Iris pigment epithelial cell (primary cell): Measurements from ENCODE around the gene NR2C2.
"Not testable (repeated sequence)": the region's sequence is repeated elsewhere in the genome, so short reads cannot be mapped to it uniquely, and the experiment has no call there.

ENCODE experiments used
- DNase-seq: peaks from one replicate; pipeline ENCODE4 v3.0.0-alpha.2; 2011; ENCODE audit warnings: low read depth

NR2C2 gene

DNA sequence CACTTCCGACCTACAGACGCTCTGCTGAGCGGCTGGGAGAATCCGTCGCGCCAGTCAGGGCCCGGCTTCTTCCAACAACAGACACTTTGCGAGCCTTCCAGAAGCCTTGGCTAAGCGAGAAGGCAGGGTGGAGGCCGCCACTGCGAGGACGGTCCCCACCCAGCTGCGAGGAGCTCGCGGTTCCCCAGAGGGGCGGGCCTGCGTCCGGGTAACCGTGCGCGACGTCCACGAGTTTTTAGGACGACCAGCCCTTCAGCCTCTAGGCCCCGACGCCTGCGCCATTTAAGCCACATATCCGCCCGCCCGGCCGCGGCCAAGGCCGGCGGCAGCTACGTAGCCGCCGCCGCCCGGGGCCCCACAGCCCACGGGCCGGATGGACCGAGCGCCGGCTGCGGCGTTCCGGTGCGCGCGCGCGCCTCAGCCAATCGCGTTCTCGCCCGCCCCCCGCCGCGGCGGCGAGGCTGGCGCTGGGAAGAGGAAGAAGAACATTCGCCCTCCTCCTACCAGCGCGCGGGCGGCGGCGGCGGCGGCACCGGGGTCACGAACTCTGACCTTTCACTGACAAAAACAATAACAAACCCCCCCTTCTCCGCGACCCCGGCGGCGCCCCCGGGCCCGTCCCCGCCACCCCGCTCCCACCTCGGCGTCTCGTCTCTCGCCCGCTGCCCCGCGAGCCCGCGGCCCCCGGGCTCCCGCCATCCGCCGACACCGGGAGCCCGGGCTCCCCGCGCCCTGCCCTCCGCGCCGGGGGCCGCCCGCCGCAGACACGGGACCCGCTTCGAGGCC, at the start of gene NR2C2:
NR2C2 (plus strand) TSS at position 484 of the 786 bp plus-strand sequence. CDS start 56,332 bp downstream, outside the sequence.
- peak; percentile 77 for DNase-seq

GRCh38 chr3:14898929-14899328, 48.5 kb upstream of the NR2C2 start:
- DNase-seq, result no peak

- no peak for DNase-seq
Measured at GRCh38 chr3:14899993-14900618, 47.3 kb upstream of the NR2C2 start.

DNA sequence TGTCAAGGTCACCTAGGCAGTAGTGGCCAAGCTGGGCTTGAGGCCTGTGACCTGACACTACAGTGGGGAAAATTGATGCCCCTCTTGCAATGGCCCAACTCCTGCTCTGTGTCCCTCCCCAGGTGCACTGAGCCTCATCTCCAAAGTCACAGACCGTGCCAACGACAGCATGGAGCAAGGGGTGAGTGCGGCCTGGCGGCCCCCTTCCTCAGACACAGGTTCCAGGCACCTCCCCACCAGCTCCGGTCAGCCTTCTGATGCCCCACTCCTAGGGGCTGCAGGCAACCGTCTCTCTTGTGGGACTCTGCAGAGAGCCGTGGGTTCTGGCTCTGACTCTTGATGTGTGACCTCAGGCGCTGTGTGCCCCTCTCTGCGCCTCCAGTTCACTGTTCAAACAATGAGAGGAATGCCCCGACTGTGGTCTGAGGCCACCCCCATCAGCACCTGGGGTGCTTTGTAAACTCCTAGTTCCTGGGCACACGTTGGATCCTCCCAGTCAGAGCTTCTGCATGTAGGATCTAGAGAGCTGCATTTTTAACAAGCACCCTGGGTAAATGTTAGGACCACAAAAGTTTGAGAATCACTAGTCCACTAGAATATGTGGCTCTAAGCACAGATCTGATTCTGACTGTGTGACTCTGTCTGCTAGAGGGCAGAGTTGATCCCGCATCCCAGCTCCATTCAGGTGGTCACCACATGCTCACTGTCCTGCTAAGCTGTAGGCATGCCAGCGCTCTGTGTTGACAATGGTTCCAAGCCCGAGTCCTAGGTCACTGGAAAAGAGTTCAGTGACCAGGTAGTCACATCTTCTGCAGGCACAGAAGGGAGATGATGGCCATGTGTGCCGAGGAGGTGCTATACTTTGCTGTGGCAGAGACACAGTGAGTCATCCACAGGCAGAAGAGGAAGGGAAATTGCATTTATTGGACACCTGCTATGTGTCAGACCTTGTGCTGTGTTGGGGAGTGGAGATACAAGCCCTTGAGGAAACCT, 46.2 kb upstream of the NR2C2 start:
- DNase-seq, result no peak

DNA sequence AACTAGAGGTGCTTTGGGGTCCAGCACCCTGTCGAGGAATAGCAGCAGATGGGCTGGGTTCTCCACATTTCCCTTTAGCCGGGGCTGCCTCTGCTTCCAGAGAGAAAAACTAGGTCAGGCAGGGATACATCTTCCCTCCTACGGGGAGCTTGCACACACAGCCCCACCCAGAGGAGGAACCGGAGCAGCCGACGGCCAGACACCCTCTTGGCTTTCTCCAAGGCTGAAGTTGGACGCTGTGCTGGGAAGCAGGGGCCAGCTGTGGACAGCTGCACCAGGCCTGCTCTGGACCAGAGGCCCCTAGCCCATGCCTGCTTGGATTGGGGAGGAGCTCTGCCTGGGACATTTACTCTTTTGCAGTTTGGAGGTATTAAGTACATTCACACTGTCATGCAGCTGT, 44.7 kb upstream of the NR2C2 start:
- no peak for DNase-seq

GRCh38 chr3:14903501-14903900, 43.9 kb upstream of the NR2C2 start:
- DNase-seq, result not testable (repeated sequence)

GRCh38 chr3:14905055-14905657, 42.2 kb upstream of the NR2C2 start:
- DNase-seq, result no peak

DNA sequence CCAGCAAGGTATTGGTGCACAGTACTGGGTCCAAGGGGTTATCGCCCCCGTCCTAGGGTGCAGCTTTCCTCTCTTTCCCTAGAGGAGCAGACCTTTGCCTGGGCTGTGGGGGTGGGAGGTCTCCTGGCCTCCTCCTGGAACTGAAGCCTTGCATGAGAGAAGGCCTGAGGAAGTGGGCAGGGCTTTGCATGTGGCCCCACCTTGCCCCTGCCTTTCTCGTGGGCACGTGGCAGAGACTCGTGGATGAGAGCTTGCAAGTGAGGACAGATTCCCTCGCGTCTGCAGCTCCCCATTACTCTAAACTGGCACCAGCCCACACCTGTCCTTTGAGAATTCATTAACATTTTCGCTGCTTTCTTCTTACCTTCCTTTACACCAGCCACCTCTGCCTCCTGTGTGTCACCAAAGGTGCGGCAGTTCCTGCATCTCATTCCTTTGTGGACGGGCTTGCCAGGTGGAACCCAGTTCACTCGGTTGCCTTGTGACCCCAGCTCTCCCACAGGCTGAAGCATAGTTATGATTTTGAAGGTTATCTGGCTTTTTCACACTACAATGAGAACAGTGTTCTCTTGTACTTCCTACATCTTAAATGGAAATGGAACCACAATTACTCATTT, 40.9 kb upstream of the NR2C2 start:
- DNase-seq, result no peak

DNA sequence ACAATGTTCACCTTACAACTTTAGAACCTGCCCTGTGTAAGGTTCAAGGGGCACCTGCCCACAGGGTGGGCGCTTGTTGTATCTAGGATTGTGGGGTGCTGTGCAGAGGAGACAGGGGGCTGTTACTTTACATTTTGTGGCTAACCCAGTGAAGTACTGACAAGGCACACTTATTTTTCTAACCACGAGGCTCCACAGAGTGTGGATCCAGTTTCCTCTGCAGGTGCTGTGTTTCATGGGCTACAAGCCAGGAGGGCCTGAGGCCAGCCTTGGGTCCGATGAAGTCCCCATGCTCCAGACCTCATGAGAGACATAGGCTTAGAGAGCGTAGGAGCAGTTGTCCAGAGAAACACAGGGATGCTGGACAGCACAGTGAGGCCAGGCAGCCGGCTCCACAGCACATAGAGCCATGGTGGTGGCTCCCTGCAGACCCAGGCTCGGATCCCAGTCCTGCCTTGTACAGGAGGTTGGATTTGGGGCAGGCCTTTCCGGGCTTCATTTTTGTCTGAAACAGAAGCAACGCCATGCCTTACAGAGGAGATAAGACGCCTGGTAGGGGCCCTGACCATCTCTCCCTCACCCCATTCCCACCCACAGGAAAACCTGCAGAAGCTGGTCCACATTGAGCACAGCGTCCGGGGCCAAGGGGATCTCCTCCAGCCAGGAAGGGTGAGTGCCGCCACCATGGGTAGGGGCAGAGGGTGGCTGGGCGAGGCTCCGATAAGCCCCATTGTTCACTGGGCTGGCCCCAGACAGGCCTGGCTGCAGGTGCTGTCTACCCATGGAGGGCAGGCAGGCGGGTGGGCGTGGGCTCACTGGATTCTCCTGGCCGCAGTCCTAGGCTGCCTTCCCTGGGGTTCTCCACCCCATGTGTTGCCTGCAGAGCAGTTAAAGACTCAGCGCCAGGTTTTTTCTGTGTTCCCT, 40.1 kb upstream of the NR2C2 start:
- no peak for DNase-seq

- DNase-seq, result no peak
Measured at GRCh38 chr3:14909250-14909649, 38.1 kb upstream of the NR2C2 start.

DNA sequence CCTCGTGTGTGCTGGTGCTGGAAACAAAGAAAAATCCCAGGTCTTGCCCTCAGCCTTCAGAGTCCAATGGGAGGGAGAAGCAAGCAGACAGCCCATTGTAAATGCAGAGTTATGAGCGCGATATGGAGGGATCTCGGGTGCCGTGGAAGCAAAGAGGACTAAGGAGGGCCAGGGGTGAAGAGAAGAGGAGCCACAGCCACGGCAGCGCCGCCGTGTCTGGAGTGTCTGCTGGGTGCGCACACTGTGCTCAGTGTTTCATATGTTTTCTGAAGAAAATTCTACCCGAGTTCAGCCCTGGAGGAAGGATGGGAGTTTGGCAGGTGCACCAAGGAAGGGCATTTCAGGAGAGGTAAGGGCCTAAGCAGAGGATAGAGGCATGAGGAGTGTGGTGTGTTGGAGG, 35.7 kb upstream of the NR2C2 start:
- no peak for DNase-seq

DNA sequence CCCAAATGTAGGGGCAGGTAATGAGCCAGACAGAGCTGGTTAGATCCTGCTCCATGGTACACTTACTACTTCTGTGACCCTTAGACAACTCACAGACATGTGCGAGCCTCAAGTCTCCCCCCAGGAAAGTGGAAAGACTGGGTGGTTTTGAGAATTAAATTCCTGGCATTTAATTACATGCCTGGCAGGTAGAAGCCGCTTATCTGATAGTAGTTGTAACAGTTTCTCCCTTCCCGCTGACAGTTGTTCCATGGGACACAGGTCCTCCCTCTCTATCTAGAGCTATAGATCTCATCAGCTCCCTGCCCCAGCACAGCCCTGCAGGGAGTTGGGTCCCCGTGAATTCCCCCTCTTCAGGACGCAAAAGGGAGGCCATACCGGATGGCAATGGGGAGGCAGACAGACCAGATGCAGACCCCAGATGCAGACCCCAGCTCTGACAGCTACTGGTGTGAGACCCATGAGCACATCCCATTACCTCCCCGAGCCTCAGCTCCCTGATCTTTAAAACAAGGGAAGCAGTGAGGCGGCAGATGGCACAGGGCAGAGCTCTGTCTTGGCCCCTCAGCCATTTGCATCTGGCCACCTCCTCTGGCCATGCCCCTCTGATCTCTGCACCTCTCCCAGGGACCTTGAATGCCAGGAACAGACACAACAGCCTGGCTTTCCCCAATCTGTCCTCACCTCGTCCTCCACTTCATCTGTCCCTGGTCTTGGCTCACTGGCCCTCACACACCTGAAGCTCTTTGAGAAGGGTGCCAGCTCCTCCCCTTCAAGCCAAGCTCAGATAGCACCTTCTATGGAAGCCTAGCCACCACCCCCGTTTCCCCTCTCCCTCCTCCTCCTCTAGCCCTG, 34.1 kb upstream of the NR2C2 start:
- DNase-seq, result no peak

DNA sequence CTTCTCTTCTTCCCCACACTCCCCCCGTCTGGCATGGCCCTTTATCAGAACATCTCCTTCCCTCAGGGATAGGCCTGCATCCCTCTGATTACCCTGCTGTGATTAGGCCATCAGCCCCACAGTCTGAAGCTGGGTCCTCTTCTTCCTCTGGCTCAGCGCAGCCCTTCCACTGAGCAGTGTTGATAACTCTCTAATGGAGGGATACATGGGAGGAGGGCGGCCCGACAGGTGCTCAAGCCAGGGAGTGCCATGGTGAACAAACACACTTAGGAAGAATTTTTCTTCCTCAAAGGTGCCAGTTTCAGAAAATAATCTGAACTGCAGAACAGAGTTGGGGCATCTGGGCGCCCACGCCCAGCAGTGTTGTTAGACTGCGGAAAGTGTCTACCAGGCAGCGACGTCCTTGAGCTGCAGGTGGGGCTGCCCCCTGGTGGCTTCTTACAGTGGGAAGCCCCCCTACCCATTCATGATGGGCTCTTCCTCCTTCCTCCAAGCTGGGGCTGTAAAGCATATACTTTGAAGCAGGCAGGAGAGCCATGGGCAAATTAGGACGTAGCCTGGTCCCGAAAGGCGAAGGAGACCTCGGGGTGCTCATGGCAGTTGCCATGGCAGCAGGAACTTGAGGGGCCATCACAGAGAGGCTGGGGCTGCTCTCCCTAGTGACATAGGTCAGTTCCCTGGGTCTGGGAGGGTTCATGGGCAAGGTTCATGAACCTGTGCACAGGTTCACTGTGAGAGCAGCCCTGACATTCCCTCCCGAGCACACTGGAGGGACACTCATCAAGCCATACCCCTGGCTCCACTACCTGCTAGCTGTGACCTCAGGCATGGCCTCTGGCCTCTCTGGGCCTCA, 33.2 kb upstream of the NR2C2 start:
- DNase-seq, result no peak

DNA sequence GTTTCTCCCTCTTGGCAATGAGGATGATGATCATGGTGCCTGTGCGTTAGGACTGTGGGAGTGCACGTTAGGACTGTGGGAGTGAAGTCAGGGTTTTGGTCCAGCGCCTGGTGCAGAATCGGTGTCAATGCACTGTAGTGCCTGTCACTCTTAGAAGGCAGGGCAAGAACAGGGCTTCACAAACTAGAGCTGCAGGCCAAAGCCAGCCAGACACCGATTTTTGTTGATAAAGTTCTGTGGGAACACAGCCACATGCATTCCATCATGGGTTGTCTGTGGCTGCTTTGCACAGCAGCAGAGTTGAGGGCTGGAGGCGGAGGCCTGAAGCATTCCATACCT, 32.6 kb upstream of the NR2C2 start:
- DNase-seq, result no peak

DNA sequence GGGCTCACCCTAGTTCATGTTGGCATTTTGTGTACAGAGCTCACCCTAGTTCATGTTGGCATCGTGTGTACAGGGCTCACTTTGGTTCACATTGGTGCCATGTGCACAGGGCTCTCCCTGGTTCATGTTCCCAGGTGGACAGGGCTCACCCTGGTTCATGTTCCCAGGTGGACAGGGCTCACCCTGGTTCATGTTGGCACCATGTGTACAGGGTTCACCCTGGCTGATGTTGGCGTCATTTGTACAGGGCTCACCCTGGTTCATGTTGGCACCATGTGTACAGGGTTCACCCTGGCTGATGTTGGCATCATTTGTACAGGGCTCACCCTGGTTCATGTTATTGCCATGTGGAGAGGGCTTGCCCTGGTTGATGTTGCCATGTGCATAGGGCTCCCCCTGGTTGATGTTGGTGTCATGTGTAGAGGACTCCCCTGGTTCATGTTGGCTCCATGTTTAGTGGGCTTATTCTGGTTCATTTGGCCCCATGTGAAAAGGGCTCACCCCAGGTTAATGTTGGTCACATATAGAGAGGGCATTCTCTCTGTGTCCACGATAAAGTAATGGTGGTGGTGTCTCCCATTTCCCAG, 31.7 kb upstream of the NR2C2 start:
- no peak for DNase-seq

DNA sequence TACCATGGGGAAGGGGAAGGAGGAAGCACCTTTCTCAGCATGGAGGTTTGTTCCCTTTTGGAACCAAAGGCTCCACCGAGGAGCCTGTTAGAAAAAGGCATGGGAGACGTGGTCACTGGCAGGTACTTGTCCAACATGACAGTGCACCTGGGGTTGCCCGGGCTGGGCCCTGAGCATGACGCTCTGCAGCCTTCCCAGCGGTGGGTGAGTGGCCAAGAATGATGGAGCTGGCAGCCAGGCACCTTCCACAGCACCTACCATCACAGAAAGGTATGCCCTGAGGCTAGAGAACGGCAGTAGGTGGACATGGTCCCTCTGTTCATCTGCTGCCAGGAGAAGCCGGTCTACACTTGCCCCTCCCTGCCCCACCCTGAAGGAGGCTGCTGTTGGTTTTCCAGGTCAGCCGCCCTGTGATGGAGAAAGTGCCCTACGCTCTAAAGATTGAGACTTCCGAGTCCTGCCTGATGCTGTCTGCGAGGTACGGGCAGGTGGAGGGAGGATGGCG, 29.0 kb upstream of the NR2C2 start:
- DNase-seq, result no peak

DNA sequence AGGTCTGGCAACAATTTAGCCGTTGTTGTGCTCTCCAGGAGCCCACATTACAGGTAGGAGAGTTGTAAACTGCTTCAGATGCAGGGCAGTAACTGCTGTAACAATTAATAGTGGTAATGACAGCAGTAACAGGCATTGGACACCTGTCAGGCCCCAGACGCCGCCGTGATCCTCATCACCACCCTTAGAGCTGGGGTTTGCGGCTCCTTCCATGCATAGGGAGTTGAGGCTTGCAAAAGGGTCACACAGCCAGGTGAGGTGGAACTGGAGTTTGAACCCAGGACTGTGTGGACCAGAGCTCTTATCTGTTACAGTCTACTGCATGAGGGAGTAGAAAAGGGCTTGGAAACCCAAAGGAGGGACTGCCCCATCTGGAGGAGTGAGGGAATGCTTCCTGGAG, 26.8 kb upstream of the NR2C2 start:
- no peak for DNase-seq

GRCh38 chr3:14921034-14921616, 26.3 kb upstream of the NR2C2 start:
- peak; percentile 82 for DNase-seq
